NCI-H1417 (cell line): ENCODE data around the gene DET1.

Source experiments
- DNase-seq, 3 experiments: peaks; one replicate each; lab custom pipeline; 2025; lab: John Stamatoyannopoulos, UW

The DET1 gene

DNA sequence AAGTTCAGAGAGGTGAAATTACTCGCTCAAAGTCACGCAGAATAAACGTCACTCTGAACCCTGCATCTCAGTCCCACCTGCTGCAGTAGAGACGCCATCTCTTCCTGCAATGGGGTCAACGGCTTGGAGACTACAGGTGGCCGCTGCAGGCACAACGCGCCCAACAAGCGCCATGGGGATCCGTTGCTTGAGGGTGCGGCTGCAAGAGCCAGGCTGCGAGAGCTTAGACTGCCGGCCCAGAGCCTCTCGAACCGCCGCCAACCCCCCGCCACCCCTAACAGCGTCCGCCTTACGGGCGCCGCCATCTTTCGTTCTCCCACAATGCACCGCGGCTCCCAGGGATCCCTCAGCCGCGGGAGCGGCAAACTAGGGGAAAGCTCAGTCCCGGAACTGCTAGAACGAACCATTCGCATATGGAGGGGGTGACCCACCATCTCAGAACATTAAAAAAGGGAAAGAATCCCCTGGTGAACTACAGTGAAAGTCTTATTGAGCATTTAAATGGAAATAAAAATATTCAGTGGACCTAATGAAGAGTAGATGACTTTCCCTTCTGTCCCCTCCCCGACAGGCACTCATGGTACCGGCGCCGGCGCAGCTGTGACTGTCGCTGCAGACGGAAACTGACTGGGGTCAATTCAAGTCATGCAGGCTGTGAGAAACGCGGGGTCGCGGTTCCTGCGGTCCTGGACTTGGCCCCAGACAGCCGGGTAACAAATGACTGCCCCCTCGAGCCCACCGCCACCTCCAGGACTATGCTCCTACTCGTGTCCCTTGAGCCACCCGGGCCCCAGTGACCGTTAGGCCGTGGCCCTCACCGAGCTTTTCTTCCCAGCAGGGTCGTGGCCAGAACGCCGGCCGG, 79.2 kb downstream of the DET1 start, which contains the start of the genes MRPL46 and MRPS11:
Gene MRPL46, minus strand, starts transcription at position 316 of the 862 bp plus-strand sequence. Its CDS starts 11 bp downstream, at position 305.
Gene MRPS11, plus strand, starts transcription at position 636 of the 862 bp plus-strand sequence. Its CDS starts 10 bp downstream, at position 646.
- peak; percentile 90 to 98 (median 97) for DNase-seq

- no peak for DNase-seq
Measured at GRCh38 chr15:88465633-88466224, 80.8 kb downstream of the DET1 start.

DNA sequence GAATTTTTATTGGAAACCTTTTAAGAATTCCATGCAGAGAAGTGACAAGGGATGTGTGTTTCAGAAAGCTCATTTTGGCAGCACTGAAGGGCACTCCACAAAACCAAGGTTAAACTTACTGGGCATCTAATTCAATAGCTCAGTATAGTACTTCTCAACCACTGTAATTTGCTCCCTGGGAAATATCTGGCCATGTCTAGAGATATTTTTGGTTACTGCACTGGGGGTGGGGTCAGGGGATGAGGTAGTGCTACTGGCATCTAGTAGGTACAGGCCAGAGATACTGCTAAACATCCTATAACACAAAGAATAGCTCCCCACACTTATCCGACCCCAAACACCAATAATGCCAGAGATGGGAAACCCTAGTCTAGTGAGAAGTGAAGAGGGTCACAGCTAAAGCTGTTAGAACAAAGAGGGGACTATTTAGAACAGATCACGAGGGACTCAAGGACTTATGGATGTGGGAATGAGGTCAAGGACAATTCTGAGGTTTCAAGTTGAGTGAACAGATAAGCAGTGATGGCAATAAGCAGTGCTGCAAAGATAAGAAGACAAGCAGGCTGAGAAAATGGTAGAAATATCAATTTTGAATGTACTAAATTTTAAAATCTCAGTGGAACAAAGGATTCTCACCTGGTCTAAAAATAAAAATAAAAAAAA, 82.5 kb downstream of the DET1 start:
- no peak for DNase-seq
